GM20431 (cell line): Measurements from ENCODE around the gene SH2D3A.
"Not testable (repeated sequence)": the region's sequence is repeated elsewhere in the genome, so short reads cannot be mapped to it uniquely, and the experiment has no call there.

Experiments
- in situ Hi-C: fragments of 300-500 bp; cut with MseI, MboI; formaldehyde crosslinking; loops from one replicate; pipeline ENCODE4 v1.15.0; 2020; ENCODE audit warnings: low sequenced_read_pairs; ENCODE audit not compliant: unreplicated experiment

Gene SH2D3A

DNA sequence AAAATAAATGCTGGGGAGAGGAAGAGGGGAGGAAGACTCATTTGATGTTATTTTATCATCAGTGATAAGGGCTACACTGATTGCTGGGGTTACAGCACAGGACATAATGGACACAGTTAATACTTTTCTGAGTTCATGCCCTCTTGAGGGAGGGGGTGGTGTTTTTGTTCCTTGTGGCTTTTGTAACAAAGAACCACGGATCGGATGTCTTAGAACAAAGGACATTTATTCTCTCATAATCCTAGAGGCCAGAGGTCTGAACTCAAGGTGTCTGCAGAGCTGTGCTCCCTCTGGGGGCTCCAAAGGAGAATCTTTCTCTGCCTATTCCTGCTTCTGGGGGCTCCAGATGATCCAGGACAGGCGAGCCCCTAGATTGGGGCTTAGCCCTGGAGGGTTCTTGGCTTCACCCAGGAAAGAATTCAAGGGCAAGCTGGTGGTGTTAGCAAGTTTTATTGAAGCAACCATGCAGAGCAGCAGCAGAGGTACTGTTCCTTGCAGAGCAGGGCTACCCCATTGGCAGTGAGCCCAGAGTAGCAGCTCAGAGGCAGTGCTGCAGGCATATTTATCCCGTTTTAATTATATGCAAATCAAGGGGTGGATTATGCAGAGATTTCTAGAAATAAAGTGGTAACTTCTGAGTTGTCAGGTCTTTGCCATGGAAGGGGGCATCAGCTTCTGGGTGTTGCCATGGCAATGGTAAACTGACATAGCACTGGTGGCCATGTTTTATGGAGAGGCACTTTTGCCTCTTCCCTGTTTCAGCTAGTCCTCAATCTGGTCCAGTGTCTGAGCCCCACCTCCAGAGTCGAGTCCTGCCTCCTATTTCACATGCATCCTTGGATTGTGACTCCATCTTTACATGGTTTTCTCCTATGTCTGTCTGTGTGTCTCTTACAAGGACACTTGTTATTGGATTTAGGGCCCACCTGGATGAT is 23.2 kb upstream of the SH2D3A start:
- in situ Hi-C loops: no loop called here

DNA sequence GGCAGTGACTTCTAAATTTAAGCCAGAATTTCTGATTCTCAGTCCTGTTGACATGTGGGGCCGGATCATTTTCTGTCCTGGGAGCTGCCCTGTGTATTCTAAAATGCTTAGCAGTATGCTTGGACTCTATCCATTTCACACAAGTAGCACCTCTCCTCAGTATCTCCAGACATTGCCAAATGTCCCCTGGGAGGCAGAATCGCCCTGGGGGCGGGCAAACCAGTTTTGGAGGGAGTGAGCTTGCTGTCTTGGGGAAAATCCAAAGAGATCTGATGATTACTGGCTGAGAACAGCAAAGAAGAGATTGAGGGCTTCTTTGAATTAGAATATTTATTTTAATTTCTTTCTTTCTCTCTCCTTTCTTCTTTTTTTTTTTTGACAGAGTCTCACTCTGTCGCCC is 21.7 kb upstream of the SH2D3A start:
- in situ Hi-C loops: no loop called here

GRCh38 chr19:6787393-6787792 is 20.2 kb upstream of the SH2D3A start:
- in situ Hi-C loops: no loop called here

DNA sequence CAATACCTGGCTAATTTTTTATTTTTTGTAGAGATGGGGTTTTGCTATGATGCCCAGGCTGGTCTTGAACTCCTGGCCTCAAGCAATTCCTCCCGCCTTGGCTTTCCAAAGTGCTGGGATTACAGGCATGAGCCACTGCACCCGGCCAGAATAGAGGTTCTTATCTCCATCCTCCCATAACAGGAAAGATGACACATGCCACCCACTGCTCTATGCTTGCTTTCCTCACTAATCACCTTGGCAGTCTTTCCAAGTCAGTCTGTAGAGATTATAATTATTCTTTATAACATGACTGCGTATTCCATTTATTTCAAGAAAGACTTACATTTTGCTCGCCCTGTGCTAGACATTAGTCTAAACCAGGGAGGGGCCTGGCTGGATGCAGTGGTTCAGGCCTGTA is 12.0 kb upstream of the SH2D3A start:
- in situ Hi-C loops: no loop called here

DNA sequence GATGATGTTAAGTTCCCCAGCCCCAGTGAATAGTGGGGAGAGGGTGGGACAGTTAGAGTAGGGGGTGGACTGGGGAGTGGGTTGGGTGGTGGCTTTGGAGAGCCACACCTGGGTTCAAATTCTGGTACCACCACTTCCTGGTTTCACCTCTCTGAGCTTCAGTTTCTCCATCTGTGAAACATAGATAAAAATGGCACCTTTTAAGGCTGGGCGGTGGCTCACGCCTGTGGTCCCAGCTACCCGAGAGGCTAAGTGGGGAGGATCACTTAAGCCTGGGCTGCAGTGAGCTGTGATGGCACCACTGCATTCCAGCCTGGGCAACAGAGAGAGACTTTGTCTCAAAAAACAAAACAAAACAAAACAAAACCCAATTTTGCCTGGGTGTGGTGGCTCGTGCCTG is 11.2 kb upstream of the SH2D3A start:
- in situ Hi-C loops: no loop called here

GRCh38 chr19:6777434-6777833 is 10.2 kb upstream of the SH2D3A start:
- in situ Hi-C loops: no loop called here

DNA sequence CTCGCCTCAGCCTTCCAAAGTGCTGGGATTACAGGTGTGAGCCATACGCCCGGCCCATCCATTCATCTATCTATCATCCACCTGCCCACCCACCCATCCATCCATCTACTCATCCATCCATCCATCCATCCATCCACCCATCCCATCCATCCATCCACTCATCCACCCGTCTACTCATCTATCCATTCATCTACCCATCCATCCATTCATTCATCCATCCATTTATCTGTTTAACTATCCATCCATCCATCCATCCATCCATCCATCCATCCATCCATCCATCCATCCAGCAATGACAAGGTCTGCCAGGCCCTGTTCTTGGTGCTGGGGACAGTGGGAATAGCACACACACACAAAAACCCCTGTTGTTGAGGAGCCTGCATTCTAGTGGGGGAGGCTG is 9.8 kb upstream of the SH2D3A start:
- in situ Hi-C loops: no loop called here

DNA sequence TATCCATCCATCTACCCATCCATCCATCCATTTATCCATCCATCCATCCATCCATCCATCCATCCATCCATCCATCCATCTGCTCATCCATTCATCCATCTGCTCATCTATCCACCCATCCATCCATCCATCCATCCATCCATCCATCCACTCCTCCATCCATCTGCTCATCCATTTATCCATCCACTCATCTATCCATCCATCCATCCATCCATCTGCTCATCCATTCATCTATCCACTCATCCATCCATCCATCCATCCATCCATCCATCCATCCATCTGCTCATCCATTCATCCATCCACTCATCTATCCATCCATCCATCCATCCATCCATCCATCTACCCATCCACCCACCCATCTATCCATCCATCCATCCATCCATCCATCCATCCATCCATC is 8.8 kb upstream of the SH2D3A start:
- in situ Hi-C loops: not testable (repeated sequence)

- in situ Hi-C loops: no loop called here
Measured at GRCh38 chr19:6774821-6775707, 7.8 kb upstream of the SH2D3A start.

- in situ Hi-C loops: no loop called here
Measured at GRCh38 chr19:6773323-6773931, 6.2 kb upstream of the SH2D3A start.

- in situ Hi-C loops: no loop called here
Measured at GRCh38 chr19:6772866-6773322, 5.7 kb upstream of the SH2D3A start.

- in situ Hi-C loops: no loop called here
Measured at GRCh38 chr19:6772028-6772865, 5.0 kb upstream of the SH2D3A start, which contains the start of gene VAV1. TSS of gene VAV1 (plus strand) at chr19:6772708. CDS start at chr19:6772808, 100 bp downstream.

- in situ Hi-C loops: not testable (repeated sequence)
Measured at GRCh38 chr19:6771648-6772027, 4.4 kb upstream of the SH2D3A start.

DNA sequence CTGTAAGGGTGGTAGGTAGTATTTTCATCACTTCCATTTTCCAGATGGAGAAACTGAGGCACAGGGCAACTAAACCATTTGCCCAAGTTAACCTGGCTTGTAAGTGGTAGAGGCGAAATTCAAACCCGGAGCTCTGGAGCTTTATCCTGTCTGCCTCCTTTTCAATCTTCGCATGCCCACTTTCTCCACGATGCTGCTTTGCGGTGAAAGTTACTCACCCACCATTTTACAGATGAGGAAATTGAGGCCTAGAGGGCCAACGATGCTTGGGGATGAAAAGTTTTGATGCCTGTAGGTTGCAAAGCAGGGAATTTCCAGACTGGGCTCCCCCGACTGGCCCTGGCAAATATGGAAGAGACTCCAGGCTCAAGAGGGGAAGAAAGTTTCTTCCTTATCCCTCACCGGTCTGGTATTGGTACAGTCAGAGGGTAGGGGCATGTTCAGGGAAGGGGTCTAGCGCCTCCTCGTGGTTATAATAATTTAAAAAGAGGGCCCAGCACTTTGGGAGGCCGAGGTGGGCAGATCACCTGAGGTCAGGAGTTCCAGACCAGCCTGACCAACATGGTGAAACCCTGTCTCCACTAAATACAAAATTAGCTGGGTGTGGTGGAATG is 1.9 kb upstream of the SH2D3A start:
- in situ Hi-C loops: no loop called here

GRCh38 chr19:6768236-6768785 is 1.1 kb upstream of the SH2D3A start:
- in situ Hi-C loops: no loop called here

- in situ Hi-C loops: no loop called here
Measured at GRCh38 chr19:6767081-6767356, 216 bp downstream of the SH2D3A start.

GRCh38 chr19:6766357-6767080 is 716 bp downstream of the SH2D3A start:
- in situ Hi-C loops: no loop called here

- in situ Hi-C loops: no loop called here
Measured at GRCh38 chr19:6765738-6766356, 1.4 kb downstream of the SH2D3A start.
